AG09309 (cell line): Measurements from ENCODE around the gene MOCS3.

ENCODE experiments used
- DNase-seq: peaks from one replicate; pipeline ENCODE4 v3.0.0-alpha.2; 2010; ENCODE audit warnings: low read depth
- H3K4me3 ChIP-seq: 2 replicates; pipeline ENCODE4 v1.5.1; 2011; ENCODE audit warnings: mild to moderate bottlenecking, low read depth, low read length, moderate library complexity; ENCODE audit not compliant: control insufficient read depth
- TF ChIP-seq, protein P1 (sequence below): IDR thresholded peaks from 2 replicates; pipeline ENCODE4 v1.5.1; 2011; ENCODE audit warnings: mild to moderate bottlenecking, low read depth, low read length, inconsistent platforms; ENCODE audit not compliant: insufficient read depth, control insufficient read depth; ENCODE audit errors: missing control alignments

The MOCS3 gene

DNA sequence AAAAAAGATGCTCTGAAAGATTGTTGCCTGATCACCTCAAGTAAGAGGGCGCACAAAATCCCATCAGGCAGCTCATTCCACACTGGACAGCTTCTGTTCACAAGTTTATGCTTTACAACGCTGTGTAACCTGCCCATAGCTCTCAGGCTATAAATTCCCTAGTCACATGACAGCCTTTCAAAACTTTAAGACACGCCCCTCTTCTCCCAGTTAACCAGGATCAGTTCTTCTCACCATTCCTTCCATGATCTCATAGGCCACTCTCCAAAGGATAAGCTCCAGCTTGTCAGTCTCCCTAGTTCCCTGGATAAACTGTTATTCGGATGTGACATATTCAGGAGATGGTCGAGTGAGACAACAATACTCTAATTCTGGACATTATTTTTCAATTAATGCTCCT is 42.4 kb upstream of the MOCS3 start:
- H3K4me3 ChIP-seq: no peak overlapping the region
- DNase-seq: no peak
- TF ChIP-seq, protein P1, sequence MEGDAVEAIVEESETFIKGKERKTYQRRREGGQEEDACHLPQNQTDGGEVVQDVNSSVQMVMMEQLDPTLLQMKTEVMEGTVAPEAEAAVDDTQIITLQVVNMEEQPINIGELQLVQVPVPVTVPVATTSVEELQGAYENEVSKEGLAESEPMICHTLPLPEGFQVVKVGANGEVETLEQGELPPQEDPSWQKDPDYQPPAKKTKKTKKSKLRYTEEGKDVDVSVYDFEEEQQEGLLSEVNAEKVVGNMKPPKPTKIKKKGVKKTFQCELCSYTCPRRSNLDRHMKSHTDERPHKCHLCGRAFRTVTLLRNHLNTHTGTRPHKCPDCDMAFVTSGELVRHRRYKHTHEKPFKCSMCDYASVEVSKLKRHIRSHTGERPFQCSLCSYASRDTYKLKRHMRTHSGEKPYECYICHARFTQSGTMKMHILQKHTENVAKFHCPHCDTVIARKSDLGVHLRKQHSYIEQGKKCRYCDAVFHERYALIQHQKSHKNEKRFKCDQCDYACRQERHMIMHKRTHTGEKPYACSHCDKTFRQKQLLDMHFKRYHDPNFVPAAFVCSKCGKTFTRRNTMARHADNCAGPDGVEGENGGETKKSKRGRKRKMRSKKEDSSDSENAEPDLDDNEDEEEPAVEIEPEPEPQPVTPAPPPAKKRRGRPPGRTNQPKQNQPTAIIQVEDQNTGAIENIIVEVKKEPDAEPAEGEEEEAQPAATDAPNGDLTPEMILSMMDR: no peak

DNA sequence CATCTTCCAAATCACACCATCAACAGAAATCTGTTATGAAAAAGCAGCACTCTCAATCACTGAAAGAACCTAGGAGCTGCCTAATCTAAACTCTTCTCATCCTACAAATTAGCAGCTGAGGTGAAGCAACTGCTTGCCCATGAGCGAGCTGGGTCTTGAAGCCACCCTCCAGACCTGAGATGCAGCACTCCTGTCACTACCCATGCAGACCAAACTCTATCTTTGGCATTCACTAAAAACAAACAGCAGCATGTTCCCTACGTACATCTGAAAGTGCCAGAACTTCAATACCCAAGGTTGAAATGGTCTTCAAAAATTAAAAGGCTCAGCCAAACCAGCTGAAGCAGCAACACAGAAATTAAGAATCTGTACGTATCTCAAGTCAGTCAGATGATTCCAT is 41.7 kb upstream of the MOCS3 start:
- no peak overlapping the region for H3K4me3 ChIP-seq
- TF ChIP-seq, protein P1: no peak
- no peak for DNase-seq

DNA sequence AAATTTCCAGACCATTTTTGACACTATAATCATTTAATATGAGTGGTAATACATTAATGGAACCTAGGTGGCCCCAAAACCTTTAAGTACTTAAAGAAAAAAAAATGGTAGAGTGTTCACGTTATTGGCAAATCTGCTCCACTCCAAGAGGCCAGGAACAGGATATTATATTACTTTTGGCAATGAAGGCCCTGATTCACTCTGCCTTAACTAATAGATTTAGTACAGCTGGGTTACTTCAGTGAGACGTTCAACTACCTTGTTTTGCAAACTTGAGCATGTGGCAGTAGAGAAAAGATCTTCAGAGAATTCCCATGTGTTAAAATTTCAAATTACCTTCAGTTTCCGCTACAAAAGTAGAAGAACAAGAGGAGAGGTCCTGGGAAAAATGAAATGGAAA is 40.2 kb upstream of the MOCS3 start:
- no peak for DNase-seq
- H3K4me3 ChIP-seq: no peak overlapping the region
- TF ChIP-seq, protein P1: no peak

DNA sequence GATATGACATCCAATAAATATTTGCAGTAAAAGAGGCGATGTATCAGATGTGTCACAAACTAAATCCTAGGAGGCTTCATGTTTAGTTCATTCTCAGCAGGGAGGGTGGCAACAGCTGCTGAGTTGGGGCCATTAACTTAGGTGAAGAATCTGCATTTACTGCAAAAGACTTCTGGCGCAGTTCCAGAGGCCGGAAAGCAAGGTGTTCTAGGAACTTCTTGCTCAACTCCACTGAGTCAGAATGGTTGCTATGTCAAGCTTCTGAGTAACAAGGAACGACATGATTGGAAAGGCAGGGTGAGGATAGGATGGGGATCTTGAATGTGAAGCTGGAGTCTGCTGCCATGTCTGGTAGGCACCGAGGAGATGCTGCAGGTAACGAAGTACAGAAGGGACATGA is 39.1 kb upstream of the MOCS3 start:
- TF ChIP-seq, protein P1: no peak
- H3K4me3 ChIP-seq: no peak overlapping the region
- no peak for DNase-seq

DNA sequence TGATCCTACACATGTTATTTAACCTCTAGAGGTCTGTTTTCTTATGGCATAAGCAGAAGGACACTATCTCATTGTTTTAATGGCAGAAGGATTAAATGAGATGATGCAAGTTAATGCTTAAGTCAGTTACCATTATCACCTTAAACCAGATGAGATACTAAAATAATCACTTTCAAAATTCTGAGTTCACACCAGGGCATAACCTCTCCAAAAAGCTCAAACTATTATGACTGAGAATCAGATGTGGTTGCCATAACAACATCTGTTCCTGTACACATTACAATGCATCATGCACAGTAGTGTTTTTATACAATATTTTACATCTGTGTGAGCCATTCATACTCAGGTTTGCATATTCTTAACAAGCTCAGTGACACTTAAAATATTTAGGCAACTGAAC is 37.6 kb upstream of the MOCS3 start:
- DNase-seq: no peak
- H3K4me3 ChIP-seq: no peak overlapping the region
- TF ChIP-seq, protein P1: no peak

DNA sequence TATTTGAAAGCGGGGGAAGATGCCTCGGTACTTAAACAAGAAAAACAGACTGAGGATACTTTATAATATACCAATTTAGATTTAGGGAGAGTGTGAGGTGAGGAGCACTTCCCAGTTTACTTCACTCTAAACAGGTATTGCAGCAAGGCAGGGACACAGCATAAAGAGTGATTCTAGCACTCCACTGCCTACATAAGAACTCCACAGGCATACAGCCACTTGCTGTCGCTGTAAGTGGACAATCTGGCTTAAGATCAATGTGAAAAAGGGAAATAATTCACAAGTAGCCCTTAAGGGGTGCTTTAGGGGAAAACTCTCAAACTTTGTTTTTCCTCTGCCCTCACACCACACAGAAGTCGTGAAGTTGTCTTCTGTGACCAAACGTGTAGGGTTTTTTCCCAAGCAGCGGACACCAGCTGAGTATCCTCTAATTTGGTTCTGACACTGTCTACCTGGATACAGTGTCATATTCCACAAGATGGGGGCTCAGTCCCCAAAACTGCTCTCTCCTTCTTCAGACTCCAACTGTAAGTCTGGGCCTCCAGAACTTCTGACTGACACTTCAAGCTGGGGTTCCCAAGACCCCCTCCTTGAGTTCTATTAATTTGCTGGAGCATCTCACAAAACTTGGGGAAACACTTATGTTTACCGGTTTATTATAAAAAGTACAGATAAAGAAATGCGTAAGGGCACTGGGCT is 36.7 kb upstream of the MOCS3 start:
- H3K4me3 ChIP-seq: no peak overlapping the region
- no peak for DNase-seq

More for the DNA sequence above, 36.7 kb upstream of the MOCS3 start:
- TF ChIP-seq, protein P1: no peak
